ENCODE measurements around the gene TMC4.

The TMC4 gene

GRCh38 chr19:54211235-54211634 lies 38.3 kb upstream of the TMC4 start:
- H3K9me3 ChIP-seq (ENCODE audit: severe bottlenecking) = no peaks in the 10 kb centered on the region
- H3K27ac ChIP-seq = no peak overlapping the region
- H3K36me3 ChIP-seq = peaks cover 39% of the 10 kb centered on the region
- H3K4me3 ChIP-seq (ENCODE audit: low read depth, low read length) = no peak overlapping the region
- H3K27me3 ChIP-seq (ENCODE audit: insufficient read depth, low read depth, severe bottlenecking) = no peaks in the 10 kb centered on the region
- no peak for TF ChIP-seq CTCF (IDR thresholded peaks at IDR 0.05; ENCODE audit: low read depth, low read length)
- no peak for DNase-seq

DNA sequence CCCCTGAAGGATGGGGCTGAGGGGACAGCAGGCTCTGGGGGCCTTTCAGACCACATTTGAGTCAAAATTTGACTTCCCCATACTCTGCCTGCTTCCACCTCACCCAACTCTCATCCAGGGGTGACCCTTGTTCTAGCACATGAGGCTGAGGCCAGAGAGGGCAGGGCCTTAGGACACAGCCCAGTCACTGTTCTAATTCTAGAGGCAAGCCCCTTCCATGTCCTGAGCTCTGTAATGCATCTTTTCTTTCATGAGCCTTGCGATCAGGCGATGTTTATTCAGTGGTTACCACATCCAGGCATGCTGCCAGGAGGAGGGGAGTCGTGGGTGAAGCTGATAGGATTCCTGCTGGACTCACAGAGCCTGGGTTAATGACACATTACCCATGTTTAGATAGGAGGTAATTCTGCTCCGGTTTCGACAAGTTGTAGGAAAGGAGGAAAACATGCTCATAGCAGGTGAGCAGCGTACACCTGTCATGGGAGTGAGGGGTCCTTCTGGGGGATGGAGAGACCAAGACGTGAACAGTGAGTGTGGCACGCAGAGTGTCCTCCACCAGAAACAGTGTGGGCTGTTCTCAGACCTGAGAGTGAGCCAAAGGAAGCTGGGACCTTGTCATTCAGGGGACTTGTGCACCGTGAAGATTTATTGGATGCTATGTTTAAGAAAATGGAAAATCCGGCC lies 37.0 kb upstream of the TMC4 start:
- peak overlapping the region; percentile 33; the same call in 1 of the 2 replicates for H3K27ac ChIP-seq
- H3K4me3 ChIP-seq (ENCODE audit: low read depth, low read length) = no peak overlapping the region
- H3K9me3 ChIP-seq (ENCODE audit: severe bottlenecking) = no peaks in the 10 kb centered on the region
- no peak for TF ChIP-seq CTCF (IDR thresholded peaks at IDR 0.05; ENCODE audit: low read depth, low read length)
- H3K36me3 ChIP-seq = peaks cover 51% of the 10 kb centered on the region
- DNase-seq = no peak
- no peaks in the 10 kb centered on the region for H3K27me3 ChIP-seq (ENCODE audit: insufficient read depth, low read depth, severe bottlenecking)

DNA sequence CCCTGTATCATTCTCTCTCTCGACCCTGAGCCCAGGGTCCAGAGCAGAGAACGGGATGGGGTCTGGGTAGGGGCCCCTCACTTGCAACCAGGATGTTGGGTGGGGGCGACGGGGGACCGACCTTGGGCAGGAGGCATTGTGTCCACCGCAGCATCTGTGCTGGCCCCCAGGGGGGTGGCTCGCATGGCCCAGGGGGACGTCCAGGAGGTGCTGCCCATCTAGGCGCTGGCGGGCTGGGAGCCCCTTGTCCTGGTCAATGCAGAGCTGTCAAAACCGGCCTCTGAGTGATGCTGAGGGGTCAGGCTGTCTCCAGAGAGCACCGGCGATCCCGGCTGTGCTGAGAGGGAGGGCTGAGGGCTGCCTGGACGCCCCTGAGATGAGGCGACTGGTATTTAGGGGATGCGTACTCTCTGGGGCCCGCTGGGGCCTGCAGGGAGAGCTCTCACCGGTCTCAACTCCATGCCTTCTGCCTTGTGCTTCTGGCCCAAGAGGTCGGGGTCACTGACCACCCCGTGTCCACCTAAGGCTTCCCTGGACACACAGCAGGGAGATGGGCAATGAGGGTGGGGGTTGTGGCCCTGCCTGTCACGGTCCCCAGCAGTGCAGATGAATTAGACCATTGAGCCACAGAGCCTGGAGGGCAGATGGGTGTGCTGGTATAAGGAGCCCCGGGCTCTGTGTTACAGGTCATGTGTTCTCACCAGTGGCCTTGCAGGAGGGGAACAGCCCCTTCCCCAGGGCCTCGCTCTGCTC lies 36.3 kb upstream of the TMC4 start:
- Histone ChIP-seq H3K36me3 (peaks cover 59% of the 10 kb centered on the region), H3K9me3 (ENCODE audit: severe bottlenecking) (no peaks in the 10 kb centered on the region), H3K27me3 (ENCODE audit: insufficient read depth, low read depth, severe bottlenecking) (no peaks in the 10 kb centered on the region), H3K4me3 (ENCODE audit: low read depth, low read length) (no peak overlapping the region), H3K27ac (no peak overlapping the region)
- no peak for DNase-seq
- TF ChIP-seq CTCF (IDR thresholded peaks at IDR 0.05; ENCODE audit: low read depth, low read length) = no peak

DNA sequence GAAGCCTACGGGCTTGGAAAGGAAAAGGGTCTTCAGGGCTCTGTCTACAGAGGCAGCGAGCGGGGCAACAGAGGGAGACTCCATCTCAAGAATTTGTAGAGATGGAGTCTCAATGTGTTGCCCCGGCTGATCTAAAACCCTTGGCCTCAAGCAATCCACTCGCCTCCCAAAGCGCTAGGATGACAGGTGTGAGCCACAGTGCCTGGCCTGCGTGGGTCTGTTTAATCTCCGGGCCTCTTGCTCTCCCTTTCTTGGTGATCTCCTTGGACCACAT lies 35.8 kb upstream of the TMC4 start:
- H3K9me3 ChIP-seq (ENCODE audit: severe bottlenecking) = no peaks in the 10 kb centered on the region
- no peaks in the 10 kb centered on the region for H3K27me3 ChIP-seq (ENCODE audit: insufficient read depth, low read depth, severe bottlenecking)
- H3K36me3 ChIP-seq = peaks cover 64% of the 10 kb centered on the region
- H3K4me3 ChIP-seq (ENCODE audit: low read depth, low read length) = no peak overlapping the region
- no peak for DNase-seq
- TF ChIP-seq CTCF (IDR thresholded peaks at IDR 0.05; ENCODE audit: low read depth, low read length) = no peak
- no peak overlapping the region for H3K27ac ChIP-seq

GRCh38 chr19:54207983-54208783 lies 35.2 kb upstream of the TMC4 start:
- peaks cover 69% of the 10 kb centered on the region for H3K36me3 ChIP-seq
- no peak for DNase-seq
- no peak for TF ChIP-seq CTCF (IDR thresholded peaks at IDR 0.05; ENCODE audit: low read depth, low read length)
- H3K27me3 ChIP-seq (ENCODE audit: insufficient read depth, low read depth, severe bottlenecking) = no peaks in the 10 kb centered on the region
- H3K4me3 ChIP-seq (ENCODE audit: low read depth, low read length) = no peak overlapping the region
- no peak overlapping the region for H3K27ac ChIP-seq
- no peaks in the 10 kb centered on the region for H3K9me3 ChIP-seq (ENCODE audit: severe bottlenecking)
